ENCODE results near the gene CLIC5.

The CLIC5 gene

DNA sequence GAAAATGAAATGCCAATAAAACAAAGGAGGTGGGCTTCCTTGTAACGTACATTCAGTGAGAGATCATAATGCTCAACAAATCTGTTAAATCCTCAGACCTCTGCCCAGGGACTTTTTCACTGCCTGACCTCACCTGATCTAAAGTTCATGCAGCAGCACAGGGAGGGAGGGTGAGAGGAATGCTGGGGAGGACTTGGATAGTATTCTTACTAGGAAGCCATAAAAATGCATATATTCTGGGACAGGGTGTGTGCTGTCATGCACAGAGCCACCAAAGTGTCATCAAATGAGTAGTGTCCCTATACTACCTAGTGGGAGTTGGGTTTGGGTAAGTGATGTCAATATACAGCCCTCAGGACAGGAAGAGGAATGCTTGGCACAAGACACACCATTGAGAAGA, 32.6 kb downstream of the CLIC5 start:
- H3K9ac ChIP-seq (ENCODE audit: low read length): no peak overlapping the region
- no peaks in the 10 kb centered on the region for H3K36me3 ChIP-seq (ENCODE audit: control insufficient read depth, insufficient read depth, low read length)
- H3K27me3 ChIP-seq (ENCODE audit: control insufficient read depth, insufficient read depth, low read length): no peaks in the 10 kb centered on the region
- H3K4me3 ChIP-seq (ENCODE audit: low read length): no peak overlapping the region
- no peaks in the 10 kb centered on the region for H3K4me1 ChIP-seq (ENCODE audit: control insufficient read depth, insufficient read depth, low read length)
- H3K27ac ChIP-seq (ENCODE audit: low read depth, low read length): no peak overlapping the region

DNA sequence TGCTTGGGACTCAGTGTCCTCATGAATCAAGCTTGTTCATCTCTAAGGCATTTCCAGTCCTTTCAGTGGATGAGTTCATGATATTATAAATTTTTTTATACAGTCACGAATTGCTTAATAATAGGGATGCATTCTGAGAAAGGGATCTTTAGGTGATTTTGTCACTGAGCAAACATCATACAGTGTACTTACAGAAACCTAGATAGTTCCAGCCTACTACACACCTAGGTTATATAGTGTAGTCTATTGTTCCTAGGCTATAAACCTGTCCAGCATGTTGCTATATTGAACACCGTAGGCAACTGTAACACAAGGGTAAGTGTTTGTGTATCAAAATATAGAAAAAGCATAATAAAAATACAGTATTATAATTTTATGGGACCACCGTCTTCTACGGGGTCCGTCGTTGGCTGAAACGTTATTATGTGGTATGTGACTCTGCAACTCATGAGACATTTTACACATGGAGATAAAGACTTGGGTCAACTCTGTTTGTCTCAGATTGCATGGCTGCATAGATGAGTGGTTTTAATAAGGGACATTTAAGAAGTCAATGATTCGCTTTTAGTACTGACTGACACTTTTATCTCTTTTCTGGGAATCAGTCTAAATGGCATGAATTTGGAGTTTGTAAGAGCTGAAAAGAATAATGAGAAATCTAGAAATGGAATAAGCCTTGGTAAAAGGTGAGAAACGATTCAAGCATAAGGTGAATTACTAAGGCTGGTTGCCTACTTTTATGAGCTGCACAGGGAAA, 33.2 kb downstream of the CLIC5 start:
- Histone ChIP-seq H3K4me1 (ENCODE audit: control insufficient read depth, insufficient read depth, low read length) (no peaks in the 10 kb centered on the region), H3K9ac (ENCODE audit: low read length) (no peak overlapping the region), H3K36me3 (ENCODE audit: control insufficient read depth, insufficient read depth, low read length) (no peaks in the 10 kb centered on the region), H3K27ac (ENCODE audit: low read depth, low read length) (no peak overlapping the region), H3K4me3 (ENCODE audit: low read length) (no peak overlapping the region), H3K27me3 (ENCODE audit: control insufficient read depth, insufficient read depth, low read length) (no peaks in the 10 kb centered on the region)

DNA sequence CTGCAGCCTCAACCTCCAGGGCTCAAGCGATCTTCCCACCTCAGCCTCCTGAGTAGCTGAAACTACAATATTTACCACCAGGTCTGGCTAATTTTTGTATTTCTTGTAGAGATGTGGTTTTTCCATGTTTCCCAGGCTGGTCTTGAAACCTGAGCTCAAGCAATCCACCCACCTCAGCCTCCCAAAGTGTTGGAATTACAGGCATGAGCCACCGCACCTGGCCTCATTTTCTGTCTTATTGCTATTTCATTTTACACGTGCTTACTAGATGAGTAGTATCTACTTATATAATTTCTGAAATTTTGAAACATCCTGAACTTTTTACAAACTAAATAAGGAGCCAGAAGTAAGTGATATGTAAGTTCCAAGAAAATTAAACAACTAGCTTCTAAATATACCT, 34.6 kb downstream of the CLIC5 start:
- Histone ChIP-seq H3K4me1 (ENCODE audit: control insufficient read depth, insufficient read depth, low read length) (no peaks in the 10 kb centered on the region), H3K36me3 (ENCODE audit: control insufficient read depth, insufficient read depth, low read length) (no peaks in the 10 kb centered on the region), H3K27me3 (ENCODE audit: control insufficient read depth, insufficient read depth, low read length) (no peaks in the 10 kb centered on the region), H3K27ac (ENCODE audit: low read depth, low read length) (no peak overlapping the region), H3K9ac (ENCODE audit: low read length) (no peak overlapping the region), H3K4me3 (ENCODE audit: low read length) (no peak overlapping the region)

DNA sequence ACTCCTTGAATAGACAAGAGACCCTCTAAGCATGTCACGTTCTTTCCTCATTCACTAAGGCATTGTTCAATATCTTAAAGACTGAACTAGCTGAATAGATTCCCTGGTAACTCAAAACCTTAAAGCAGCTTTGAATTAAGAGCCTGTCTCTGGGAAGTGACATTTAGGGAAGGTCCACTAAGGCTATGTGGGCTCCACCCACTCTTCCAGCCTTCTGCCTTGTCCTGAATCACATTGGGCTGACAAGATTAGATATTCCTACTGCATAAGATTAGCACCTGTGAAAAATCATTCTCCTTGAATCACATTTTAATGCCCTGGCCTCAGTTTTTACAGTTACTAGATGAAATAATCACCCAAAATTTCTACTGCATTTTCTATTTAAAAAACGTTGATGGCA, 36.3 kb downstream of the CLIC5 start:
- Histone ChIP-seq H3K4me3 (ENCODE audit: low read length) (no peak overlapping the region), H3K9ac (ENCODE audit: low read length) (no peak overlapping the region), H3K27me3 (ENCODE audit: control insufficient read depth, insufficient read depth, low read length) (no peaks in the 10 kb centered on the region), H3K27ac (ENCODE audit: low read depth, low read length) (no peak overlapping the region), H3K36me3 (ENCODE audit: control insufficient read depth, insufficient read depth, low read length) (no peaks in the 10 kb centered on the region), H3K4me1 (ENCODE audit: control insufficient read depth, insufficient read depth, low read length) (no peaks in the 10 kb centered on the region)

DNA sequence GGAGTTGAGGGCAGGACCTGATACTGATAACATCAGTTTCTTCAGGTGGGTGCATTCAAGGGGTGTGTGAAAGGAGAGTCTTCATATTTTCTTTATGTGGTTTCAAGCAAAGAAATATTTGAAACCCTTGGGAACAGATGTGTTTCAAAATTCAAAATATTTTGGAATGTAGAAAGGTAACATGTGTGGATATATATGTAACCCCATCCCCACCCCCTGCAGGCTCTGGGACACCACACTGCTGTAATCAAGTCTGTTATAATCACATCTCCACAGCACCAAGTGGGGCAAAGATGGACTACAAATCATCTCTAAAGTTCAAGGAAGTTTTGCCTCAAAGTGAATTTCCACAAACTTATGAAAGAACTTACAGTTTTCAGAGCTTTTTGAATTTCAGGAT, 41.1 kb downstream of the CLIC5 start:
- Histone ChIP-seq H3K27me3 (ENCODE audit: control insufficient read depth, insufficient read depth, low read length) (no peaks in the 10 kb centered on the region), H3K36me3 (ENCODE audit: control insufficient read depth, insufficient read depth, low read length) (no peaks in the 10 kb centered on the region), H3K9ac (ENCODE audit: low read length) (no peak overlapping the region), H3K4me3 (ENCODE audit: low read length) (no peak overlapping the region), H3K27ac (ENCODE audit: low read depth, low read length) (no peak overlapping the region), H3K4me1 (ENCODE audit: control insufficient read depth, insufficient read depth, low read length) (no peaks in the 10 kb centered on the region)

DNA sequence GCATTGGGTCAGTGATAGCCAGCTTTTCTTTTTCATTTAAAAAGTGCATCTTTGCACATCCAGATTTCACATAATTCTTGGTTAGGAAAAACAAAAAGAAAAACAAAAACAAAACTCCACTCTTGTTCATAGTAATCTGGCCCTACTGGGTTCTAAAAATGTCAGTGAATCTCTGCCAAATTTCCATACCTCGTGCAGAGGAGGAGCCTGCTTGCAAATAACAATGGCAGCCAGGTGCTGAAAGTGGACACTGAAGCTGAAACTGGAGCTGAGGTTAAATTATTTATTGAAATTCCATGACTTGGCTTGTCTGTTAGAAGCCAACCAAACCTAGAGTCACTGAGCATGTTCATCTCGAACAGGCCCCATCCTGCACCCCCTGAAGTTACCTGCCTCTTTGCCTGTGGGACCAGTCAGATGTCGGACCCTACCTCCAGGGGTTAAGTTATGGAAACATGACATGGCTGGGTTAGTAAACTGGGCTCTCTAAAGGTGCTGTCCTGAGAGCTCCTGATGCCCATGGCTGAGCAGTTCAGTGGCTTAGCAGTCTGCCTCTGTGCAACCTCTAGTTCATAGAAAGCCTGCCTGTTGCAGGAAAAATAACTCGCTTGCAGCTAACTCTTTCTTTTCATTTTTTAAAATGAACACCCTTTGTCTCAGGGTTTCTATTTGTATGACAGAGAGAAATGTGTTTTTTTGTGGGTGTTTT, 42.7 kb downstream of the CLIC5 start:
- no peak overlapping the region for H3K27ac ChIP-seq (ENCODE audit: low read depth, low read length)
- no peaks in the 10 kb centered on the region for H3K36me3 ChIP-seq (ENCODE audit: control insufficient read depth, insufficient read depth, low read length)
- no peak overlapping the region for H3K9ac ChIP-seq (ENCODE audit: low read length)
- H3K27me3 ChIP-seq (ENCODE audit: control insufficient read depth, insufficient read depth, low read length): no peaks in the 10 kb centered on the region
- no peak overlapping the region for H3K4me3 ChIP-seq (ENCODE audit: low read length)
- H3K4me1 ChIP-seq (ENCODE audit: control insufficient read depth, insufficient read depth, low read length): no peaks in the 10 kb centered on the region

DNA sequence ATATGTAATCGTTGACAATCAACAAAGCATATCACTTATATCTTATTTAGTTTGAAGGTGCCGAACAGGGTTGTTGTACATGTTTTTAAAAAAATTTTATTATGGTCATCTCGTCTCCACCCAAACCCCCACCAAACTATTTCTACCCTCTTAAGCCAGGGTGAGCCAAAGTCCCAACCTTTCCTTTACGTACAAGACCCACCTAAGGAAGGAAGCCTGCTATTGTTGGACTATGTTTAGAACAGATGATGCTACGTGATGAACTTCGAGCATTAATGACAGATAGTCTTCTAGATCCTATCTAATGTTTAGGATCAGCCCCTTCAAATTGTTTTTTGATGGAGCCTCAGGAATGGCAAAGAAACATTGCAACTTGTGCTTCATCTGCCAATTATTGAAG, 44.4 kb downstream of the CLIC5 start:
- Histone ChIP-seq H3K27ac (ENCODE audit: low read depth, low read length) (no peak overlapping the region), H3K4me1 (ENCODE audit: control insufficient read depth, insufficient read depth, low read length) (no peaks in the 10 kb centered on the region)

DNA sequence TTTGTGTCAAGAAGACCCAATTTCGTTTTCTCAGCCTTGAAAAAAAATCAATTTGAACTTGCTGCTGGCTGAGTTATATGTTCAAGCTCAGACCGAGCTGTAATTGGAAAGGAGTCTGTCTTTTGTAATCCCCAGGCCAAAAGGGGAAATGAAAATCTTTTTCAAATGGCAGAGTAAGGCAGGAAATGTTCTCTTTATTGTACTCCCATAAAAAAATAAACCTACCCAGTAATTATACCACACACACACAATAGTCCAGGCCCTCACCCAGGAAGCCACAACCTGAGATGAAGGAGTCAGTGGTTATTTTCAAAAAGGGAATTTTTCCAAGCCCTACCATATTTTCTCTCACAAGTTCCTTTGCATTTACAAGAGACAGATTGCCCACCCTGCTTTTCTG, 45.3 kb downstream of the CLIC5 start:
- H3K27ac ChIP-seq (ENCODE audit: low read depth, low read length): no peak overlapping the region
- no peaks in the 10 kb centered on the region for H3K27me3 ChIP-seq (ENCODE audit: control insufficient read depth, insufficient read depth, low read length)
- no peaks in the 10 kb centered on the region for H3K4me1 ChIP-seq (ENCODE audit: control insufficient read depth, insufficient read depth, low read length)
- no peak overlapping the region for H3K4me3 ChIP-seq (ENCODE audit: low read length)
- peak overlapping the region; percentile 28 for H3K9ac ChIP-seq (ENCODE audit: low read length)
- no peaks in the 10 kb centered on the region for H3K36me3 ChIP-seq (ENCODE audit: control insufficient read depth, insufficient read depth, low read length)

More for the DNA sequence above, 44.4 kb downstream of the CLIC5 start:
- no peaks in the 10 kb centered on the region for H3K27me3 ChIP-seq (ENCODE audit: control insufficient read depth, insufficient read depth, low read length)
- H3K36me3 ChIP-seq (ENCODE audit: control insufficient read depth, insufficient read depth, low read length): no peaks in the 10 kb centered on the region
- H3K4me3 ChIP-seq (ENCODE audit: low read length): no peak overlapping the region
- no peak overlapping the region for H3K9ac ChIP-seq (ENCODE audit: low read length)

DNA sequence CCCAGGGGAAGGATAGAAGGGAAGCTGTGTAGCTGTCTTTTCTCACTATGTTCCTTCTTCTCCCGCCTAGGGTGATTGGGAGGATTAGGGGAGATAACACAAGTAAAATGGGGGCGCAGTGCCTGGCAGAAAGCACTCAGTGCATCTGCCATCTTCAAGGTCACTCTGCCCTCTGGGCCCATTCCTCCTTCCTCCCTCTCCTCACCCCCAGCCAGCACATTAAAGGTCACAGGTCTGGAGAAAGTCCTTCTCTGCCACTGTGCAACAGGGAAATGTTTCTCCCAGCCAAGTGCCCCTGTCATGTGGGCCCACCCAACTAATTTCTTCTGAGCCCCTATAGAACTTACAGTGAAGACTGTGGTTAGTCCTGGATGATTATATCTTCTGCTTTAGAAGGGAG, 45.8 kb downstream of the CLIC5 start:
- no peak overlapping the region for H3K27ac ChIP-seq (ENCODE audit: low read depth, low read length)

DNA sequence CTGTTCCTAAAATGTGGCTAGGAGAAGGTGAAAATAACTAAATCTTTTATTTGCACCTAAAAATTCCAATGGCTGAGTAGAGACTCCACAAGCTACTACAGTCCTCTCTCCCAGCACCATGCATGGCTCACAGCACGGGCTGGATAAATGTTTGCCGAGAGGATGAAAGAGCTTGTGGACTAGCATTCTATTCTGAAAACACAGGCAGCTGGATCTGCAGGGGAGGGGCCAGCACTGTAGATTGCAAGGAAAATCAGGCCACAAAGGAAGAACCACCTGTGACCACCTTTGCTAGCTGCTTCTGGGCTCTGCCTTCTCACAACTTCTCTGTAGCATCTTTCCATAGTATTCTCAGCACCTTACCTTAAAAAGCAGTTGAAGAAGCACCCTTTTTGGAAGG, 46.6 kb downstream of the CLIC5 start:
- peak overlapping the region; percentile 29 for H3K4me3 ChIP-seq (ENCODE audit: low read length)
- no peaks in the 10 kb centered on the region for H3K4me1 ChIP-seq (ENCODE audit: control insufficient read depth, insufficient read depth, low read length)
- no peaks in the 10 kb centered on the region for H3K27me3 ChIP-seq (ENCODE audit: control insufficient read depth, insufficient read depth, low read length)
- H3K27ac ChIP-seq (ENCODE audit: low read depth, low read length): no peak overlapping the region
- H3K9ac ChIP-seq (ENCODE audit: low read length): no peak overlapping the region
- H3K36me3 ChIP-seq (ENCODE audit: control insufficient read depth, insufficient read depth, low read length): no peaks in the 10 kb centered on the region

More for the DNA sequence above, 45.8 kb downstream of the CLIC5 start:
- Histone ChIP-seq H3K4me1 (ENCODE audit: control insufficient read depth, insufficient read depth, low read length) (no peaks in the 10 kb centered on the region), H3K27me3 (ENCODE audit: control insufficient read depth, insufficient read depth, low read length) (no peaks in the 10 kb centered on the region), H3K4me3 (ENCODE audit: low read length) (peak overlapping the region; percentile 50), H3K36me3 (ENCODE audit: control insufficient read depth, insufficient read depth, low read length) (no peaks in the 10 kb centered on the region), H3K9ac (ENCODE audit: low read length) (peak overlapping the region; percentile 28)

DNA sequence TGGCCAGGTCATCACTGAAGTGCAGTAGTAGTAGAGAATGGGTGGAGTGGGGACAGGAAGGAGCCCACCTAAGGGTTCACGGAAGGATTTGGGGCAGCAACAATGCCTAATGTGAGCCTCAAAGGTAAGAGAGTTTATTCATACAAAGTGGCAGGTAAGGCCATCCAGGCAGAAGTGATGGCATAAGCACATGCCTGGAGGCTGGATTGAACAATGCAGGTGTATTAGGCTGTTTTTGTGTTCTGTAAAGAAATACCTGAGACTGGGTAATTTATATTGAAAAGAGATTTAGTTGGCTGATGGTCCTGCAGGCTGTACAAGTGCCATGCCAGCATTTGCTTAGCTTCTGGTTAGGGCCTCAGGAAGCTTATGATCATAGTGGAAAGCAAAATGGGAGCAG, 48.3 kb downstream of the CLIC5 start:
- Histone ChIP-seq H3K9ac (ENCODE audit: low read length) (no peak overlapping the region), H3K36me3 (ENCODE audit: control insufficient read depth, insufficient read depth, low read length) (no peaks in the 10 kb centered on the region), H3K27ac (ENCODE audit: low read depth, low read length) (no peak overlapping the region), H3K4me1 (ENCODE audit: control insufficient read depth, insufficient read depth, low read length) (no peaks in the 10 kb centered on the region), H3K4me3 (ENCODE audit: low read length) (no peak overlapping the region), H3K27me3 (ENCODE audit: control insufficient read depth, insufficient read depth, low read length) (no peaks in the 10 kb centered on the region)

DNA sequence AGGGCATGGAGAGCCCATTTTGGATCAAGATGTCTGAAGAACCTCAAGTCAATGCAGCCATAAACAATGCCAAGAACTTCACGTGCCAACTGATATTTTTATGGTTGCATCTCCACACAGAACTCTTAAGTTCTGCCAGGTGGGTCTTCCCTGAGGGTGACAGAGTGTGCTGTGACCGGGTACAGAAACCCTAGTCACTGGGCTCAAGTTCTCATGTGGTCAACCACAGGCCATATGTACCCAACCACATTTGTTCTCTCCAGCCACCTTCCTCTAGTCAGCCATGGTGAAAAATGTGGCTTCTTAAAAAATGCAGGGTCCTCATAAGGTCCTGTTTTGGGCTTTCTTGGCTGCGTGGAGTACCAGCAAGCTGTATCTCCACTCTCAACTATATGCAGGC, 48.9 kb downstream of the CLIC5 start:
- Histone ChIP-seq H3K27me3 (ENCODE audit: control insufficient read depth, insufficient read depth, low read length) (no peaks in the 10 kb centered on the region), H3K4me3 (ENCODE audit: low read length) (no peak overlapping the region), H3K9ac (ENCODE audit: low read length) (no peak overlapping the region), H3K4me1 (ENCODE audit: control insufficient read depth, insufficient read depth, low read length) (no peaks in the 10 kb centered on the region), H3K27ac (ENCODE audit: low read depth, low read length) (no peak overlapping the region), H3K36me3 (ENCODE audit: control insufficient read depth, insufficient read depth, low read length) (no peaks in the 10 kb centered on the region)

DNA sequence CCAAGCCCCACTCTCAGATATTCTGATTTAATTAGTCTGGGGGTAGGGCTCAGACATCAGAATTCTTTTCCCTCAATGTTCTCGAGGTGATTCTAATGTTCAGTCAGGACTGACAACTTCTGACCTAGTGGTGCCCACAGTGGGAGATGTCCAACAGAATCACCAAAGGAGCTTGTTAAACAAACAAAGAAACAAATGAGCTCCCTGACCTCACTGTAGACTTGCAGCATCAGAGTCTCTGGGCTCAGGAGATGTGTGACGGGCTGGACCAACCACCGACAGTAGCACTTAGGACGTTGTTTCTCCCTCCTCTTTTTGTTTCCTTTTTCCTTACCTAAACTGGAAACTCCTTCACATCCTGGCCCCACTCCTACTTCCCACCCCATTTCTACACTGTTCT, 49.3 kb downstream of the CLIC5 start:
- Histone ChIP-seq H3K27me3 (ENCODE audit: control insufficient read depth, insufficient read depth, low read length) (no peaks in the 10 kb centered on the region), H3K4me3 (ENCODE audit: low read length) (no peak overlapping the region), H3K9ac (ENCODE audit: low read length) (no peak overlapping the region), H3K27ac (ENCODE audit: low read depth, low read length) (no peak overlapping the region), H3K4me1 (ENCODE audit: control insufficient read depth, insufficient read depth, low read length) (no peaks in the 10 kb centered on the region), H3K36me3 (ENCODE audit: control insufficient read depth, insufficient read depth, low read length) (no peaks in the 10 kb centered on the region)

All from rectal smooth muscle tissue (tissue), 1 donor.